ENCODE measurements around the gene NIF3L1.

Gene NIF3L1

DNA sequence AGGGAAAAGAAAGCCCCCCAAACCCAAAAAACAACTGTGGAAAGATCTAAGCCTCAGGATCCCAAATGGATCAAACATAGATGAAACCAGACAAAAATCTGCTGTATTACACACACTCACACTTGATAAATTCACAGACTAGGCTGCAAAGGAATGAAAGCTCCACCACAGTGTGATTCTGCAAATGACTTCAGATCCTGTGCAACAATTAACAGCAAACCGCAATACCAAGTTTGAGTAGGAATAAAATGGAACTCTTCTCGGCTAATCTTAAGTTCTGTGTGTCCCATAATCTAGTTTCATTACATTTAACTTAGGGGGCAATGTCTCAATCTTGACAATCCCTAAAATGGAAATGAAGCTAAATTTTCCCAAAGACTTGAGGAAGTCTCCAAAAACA, 36.6 kb upstream of the NIF3L1 start:
- H3K79me2 ChIP-seq (ENCODE audit: insufficient read depth, low read length) = peaks cover 15% of the 10 kb centered on the region
- TF ChIP-seq, protein P1, sequence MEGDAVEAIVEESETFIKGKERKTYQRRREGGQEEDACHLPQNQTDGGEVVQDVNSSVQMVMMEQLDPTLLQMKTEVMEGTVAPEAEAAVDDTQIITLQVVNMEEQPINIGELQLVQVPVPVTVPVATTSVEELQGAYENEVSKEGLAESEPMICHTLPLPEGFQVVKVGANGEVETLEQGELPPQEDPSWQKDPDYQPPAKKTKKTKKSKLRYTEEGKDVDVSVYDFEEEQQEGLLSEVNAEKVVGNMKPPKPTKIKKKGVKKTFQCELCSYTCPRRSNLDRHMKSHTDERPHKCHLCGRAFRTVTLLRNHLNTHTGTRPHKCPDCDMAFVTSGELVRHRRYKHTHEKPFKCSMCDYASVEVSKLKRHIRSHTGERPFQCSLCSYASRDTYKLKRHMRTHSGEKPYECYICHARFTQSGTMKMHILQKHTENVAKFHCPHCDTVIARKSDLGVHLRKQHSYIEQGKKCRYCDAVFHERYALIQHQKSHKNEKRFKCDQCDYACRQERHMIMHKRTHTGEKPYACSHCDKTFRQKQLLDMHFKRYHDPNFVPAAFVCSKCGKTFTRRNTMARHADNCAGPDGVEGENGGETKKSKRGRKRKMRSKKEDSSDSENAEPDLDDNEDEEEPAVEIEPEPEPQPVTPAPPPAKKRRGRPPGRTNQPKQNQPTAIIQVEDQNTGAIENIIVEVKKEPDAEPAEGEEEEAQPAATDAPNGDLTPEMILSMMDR (IDR thresholded peaks at IDR 0.05; ENCODE audit: borderline replicate concordance, extremely low read depth, low read length, poor library complexity, severe bottlenecking) = no peak
- TF ChIP-seq EZH2 (IDR thresholded peaks at IDR 0.05; ENCODE audit: borderline replicate concordance, low read depth, low read length, severe bottlenecking) = no peak
- no peak overlapping the region for H3K4me3 ChIP-seq (ENCODE audit: low read depth in 1 of 2, low read length in 2 of 2)
- H4K20me1 ChIP-seq (ENCODE audit: insufficient read depth, low read length) = peaks cover 31% of the 10 kb centered on the region; the same call in 1 of the 2 replicates
- no peaks in the 10 kb centered on the region for H3K27me3 ChIP-seq (ENCODE audit: insufficient read depth, low read length, poor library complexity)
- H3K4me1 ChIP-seq (ENCODE audit: insufficient read depth, low read length) = no peaks in the 10 kb centered on the region
- no peak overlapping the region for H3K4me2 ChIP-seq (ENCODE audit: insufficient read depth, low read length)
- H3K9ac ChIP-seq (ENCODE audit: low read depth, low read length) = no peak overlapping the region
- no peak overlapping the region for H3K27ac ChIP-seq (ENCODE audit: low read length)
- DNase-seq (no peak), ATAC-seq (ENCODE audit: insufficient read depth, low read depth) (no peak)
- H2AFZ ChIP-seq (ENCODE audit: low read depth, low read length) = no peak overlapping the region
- no peaks in the 10 kb centered on the region for H3K9me3 ChIP-seq (ENCODE audit: insufficient read depth, low read length, severe bottlenecking)
- peaks cover 67% of the 10 kb centered on the region for H3K36me3 ChIP-seq (ENCODE audit: insufficient read depth, low read length)

DNA sequence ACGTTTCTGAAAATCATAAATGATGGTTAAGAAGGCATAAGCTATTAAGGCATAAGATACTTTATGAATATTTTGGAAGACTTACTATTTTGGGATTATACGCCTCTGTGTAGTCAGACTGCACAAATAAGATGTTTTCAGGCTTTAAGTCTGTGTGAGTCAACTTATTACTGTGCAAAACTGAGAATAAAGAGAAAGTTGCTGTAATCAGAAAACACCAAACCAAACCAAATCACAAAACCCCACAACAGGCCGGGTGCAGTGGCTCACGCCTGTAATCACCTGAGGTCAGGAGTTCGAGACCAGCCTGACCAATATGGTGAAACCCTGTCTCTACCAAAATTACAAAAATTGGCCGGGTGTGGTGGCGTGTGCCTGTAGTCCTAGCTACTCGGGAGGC, 32.4 kb upstream of the NIF3L1 start:
- TF ChIP-seq EZH2 (IDR thresholded peaks at IDR 0.05; ENCODE audit: borderline replicate concordance, low read depth, low read length, severe bottlenecking) = no peak
- TF ChIP-seq, protein P1 (IDR thresholded peaks at IDR 0.05; ENCODE audit: borderline replicate concordance, extremely low read depth, low read length, poor library complexity, severe bottlenecking) = no peak
- no peak for DNase-seq
- Histone ChIP-seq H3K36me3 (ENCODE audit: insufficient read depth, low read length) (peaks cover 99% of the 10 kb centered on the region), H3K27ac (ENCODE audit: low read length) (no peak overlapping the region), H2AFZ (ENCODE audit: low read depth, low read length) (no peak overlapping the region), H3K9ac (ENCODE audit: low read depth, low read length) (no peak overlapping the region), H3K4me1 (ENCODE audit: insufficient read depth, low read length) (peaks cover 24% of the 10 kb centered on the region), H3K79me2 (ENCODE audit: insufficient read depth, low read length) (peaks cover 57% of the 10 kb centered on the region), H3K4me2 (ENCODE audit: insufficient read depth, low read length) (no peak overlapping the region), H4K20me1 (ENCODE audit: insufficient read depth, low read length) (peaks cover 62% of the 10 kb centered on the region), H3K9me3 (ENCODE audit: insufficient read depth, low read length, severe bottlenecking) (no peaks in the 10 kb centered on the region), H3K4me3 (ENCODE audit: low read depth in 1 of 2, low read length in 2 of 2) (no peak overlapping the region), H3K27me3 (ENCODE audit: insufficient read depth, low read length, poor library complexity) (no peaks in the 10 kb centered on the region)
- ATAC-seq (ENCODE audit: insufficient read depth, low read depth) = no peak

DNA sequence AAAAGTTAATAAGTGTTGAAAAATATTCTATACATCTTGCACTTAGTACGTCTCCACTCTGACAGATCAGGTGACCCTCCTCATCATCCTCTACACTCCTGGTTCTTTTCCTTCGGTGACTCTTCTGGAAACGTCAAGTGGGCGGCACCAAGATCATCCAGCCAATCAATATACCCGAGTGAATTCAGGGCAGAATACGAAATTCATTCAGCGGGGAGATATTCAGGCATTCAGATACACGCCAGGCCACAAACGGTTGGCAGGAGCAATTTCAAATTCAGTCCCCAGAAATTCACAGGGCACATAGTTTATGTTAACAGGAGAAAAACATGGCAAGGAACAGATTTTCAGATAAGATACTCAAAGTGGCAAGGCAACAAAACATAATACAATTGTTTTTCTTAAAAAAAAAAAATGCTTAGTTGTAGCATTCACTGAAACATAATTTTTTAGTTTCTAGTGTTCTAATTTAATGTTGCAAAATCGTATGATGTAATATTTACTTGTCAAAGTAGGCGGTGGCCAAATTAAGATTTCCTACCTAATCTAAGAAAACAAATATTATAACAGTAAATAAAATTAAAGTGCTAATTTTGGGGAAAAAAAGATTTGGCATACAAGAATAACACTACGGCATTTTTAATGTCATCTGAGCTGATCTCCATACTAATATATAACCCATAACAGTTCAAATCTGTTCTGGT, 28.9 kb upstream of the NIF3L1 start:
- peaks cover 64% of the 10 kb centered on the region for H4K20me1 ChIP-seq (ENCODE audit: insufficient read depth, low read length)
- no peak for ATAC-seq (ENCODE audit: insufficient read depth, low read depth)
- H3K4me2 ChIP-seq (ENCODE audit: insufficient read depth, low read length) = peak overlapping the region; percentile 72
- H3K36me3 ChIP-seq (ENCODE audit: insufficient read depth, low read length) = peaks cover 89% of the 10 kb centered on the region
- peaks cover 85% of the 10 kb centered on the region for H3K79me2 ChIP-seq (ENCODE audit: insufficient read depth, low read length)
- H2AFZ ChIP-seq (ENCODE audit: low read depth, low read length) = no peak overlapping the region
- H3K9me3 ChIP-seq (ENCODE audit: insufficient read depth, low read length, severe bottlenecking) = no peaks in the 10 kb centered on the region
- H3K4me3 ChIP-seq (ENCODE audit: low read depth in 1 of 2, low read length in 2 of 2) = peak overlapping the region in 1 of 2 experiments; percentile 33; a peak in 2 of 4 replicates
- no peaks in the 10 kb centered on the region for H3K27me3 ChIP-seq (ENCODE audit: insufficient read depth, low read length, poor library complexity)
- peaks cover 40% of the 10 kb centered on the region for H3K4me1 ChIP-seq (ENCODE audit: insufficient read depth, low read length)
- H3K27ac ChIP-seq (ENCODE audit: low read length) = no peak overlapping the region
- no peak overlapping the region for H3K9ac ChIP-seq (ENCODE audit: low read depth, low read length)
- DNase-seq = no peak
- TF ChIP-seq, protein P1 (IDR thresholded peaks at IDR 0.05; ENCODE audit: borderline replicate concordance, extremely low read depth, low read length, poor library complexity, severe bottlenecking) = no peak
